Measurements from ENCODE around the gene ST6GALNAC4.

Gene ST6GALNAC4

DNA sequence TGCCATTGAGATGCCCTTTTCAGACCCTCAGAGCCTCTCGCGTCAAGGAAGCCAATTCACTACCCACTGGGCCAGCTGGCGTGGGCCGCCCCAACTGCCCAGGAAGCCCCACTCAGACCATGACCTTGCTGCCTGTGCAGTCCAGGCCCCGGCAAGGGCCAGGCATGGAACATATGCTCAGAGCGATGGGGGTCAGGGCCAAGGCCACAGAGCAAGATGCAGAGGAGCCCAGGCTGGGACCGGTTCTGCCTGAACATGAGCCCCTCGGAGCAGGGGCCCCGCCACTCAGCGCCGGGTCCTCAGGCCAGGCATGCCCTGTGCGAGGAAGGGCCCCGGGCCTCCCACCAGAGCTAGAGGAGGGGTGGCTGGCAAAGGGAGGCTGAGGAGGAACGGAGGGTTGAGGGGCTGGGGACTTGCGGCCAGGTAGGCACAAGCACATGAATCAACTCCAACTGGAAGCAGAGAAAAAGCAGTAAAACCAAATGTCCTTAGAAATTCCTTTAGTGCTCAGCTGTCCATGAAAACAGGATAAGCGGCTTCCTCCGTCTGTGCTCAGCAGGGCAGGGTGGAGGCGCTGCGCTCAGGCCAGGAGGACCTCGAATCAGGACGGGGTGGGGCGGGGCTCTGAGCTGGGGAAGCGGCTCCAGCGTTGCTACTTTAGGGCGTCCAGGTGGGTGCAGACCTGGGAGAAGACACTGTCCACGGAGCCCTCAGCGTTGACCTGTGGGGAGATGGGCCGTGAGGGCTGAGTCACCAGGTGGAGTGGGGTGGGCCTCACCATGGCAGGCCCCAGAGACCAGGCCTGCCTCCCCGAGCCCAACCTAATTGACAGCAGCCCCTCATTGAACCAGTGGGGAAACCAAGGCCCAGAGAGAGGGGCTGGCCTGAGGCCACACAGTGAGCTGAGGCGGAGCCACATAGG lies 49.2 kb downstream of the ST6GALNAC4 start:
- TF ChIP-seq, protein P1, sequence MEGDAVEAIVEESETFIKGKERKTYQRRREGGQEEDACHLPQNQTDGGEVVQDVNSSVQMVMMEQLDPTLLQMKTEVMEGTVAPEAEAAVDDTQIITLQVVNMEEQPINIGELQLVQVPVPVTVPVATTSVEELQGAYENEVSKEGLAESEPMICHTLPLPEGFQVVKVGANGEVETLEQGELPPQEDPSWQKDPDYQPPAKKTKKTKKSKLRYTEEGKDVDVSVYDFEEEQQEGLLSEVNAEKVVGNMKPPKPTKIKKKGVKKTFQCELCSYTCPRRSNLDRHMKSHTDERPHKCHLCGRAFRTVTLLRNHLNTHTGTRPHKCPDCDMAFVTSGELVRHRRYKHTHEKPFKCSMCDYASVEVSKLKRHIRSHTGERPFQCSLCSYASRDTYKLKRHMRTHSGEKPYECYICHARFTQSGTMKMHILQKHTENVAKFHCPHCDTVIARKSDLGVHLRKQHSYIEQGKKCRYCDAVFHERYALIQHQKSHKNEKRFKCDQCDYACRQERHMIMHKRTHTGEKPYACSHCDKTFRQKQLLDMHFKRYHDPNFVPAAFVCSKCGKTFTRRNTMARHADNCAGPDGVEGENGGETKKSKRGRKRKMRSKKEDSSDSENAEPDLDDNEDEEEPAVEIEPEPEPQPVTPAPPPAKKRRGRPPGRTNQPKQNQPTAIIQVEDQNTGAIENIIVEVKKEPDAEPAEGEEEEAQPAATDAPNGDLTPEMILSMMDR (IDR thresholded peaks at IDR 0.05; ENCODE audit: low read depth, low read length) = no peak
- no peak overlapping the region for H3K4me3 ChIP-seq (ENCODE audit: low read depth, low read length)

DNA sequence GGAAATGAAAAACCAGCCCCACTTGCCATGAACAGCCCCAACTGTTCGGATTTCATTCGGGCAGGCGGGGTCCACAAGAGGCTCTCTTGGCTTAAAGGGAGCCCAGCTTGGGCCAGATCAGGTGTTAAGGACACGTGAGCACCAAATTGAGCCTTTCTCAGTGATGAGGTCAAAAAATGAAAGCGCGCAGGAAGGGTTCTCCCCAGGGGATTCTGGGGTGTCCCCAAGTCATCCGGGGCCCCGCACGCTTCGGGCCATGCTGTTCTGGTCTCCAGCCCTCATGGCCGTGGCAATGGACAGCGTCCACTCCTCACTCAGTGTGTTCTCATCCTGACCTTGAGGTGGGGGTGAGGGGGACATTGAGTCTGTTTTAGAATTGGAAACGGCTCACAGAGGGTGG lies 50.3 kb downstream of the ST6GALNAC4 start:
- TF ChIP-seq, protein P1 (IDR thresholded peaks at IDR 0.05; ENCODE audit: low read depth, low read length) = no peak
- no peak overlapping the region for H3K4me3 ChIP-seq (ENCODE audit: low read depth, low read length)

DNA sequence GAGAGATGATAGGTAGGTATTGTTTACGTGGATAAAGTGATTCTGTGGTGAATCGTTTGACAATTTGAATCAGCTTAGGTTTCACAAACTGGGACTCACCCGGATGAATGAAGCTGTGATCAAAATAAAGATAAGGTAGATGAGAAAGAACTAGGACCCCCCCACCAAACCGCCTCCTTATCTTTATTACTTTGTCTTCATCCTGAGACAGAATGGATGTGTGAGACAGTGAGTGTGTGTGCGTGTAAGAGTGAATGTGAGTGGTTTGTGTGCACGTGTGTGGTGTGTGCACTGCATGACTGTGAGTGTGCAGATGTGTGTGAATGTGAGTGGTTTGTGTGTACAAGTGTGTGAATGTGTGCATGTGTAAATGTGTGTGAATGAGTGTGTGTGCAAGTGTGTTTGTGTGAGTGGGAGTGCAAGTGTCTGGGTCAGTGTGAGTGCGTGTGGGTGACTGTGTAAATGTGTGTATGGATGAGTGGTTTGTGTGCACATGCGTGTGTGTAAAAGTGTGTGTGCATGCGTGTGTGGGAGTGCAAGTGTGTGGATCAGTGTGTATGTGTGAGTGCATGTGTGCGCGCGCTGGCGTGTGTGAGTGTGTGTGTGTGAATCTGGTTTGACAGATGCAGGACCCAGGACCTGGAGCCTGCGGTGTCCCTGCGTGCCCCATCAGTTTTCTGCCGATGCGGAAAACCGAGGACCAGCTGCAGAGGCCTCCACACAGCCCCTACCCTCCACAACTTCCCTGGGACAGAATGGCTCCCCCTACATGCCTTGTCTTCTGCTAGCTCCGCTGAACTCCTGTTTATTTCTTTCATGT lies 51.0 kb downstream of the ST6GALNAC4 start:
- TF ChIP-seq, protein P1 (IDR thresholded peaks at IDR 0.05; ENCODE audit: low read depth, low read length) = no peak
- H3K4me3 ChIP-seq (ENCODE audit: low read depth, low read length) = no peak overlapping the region

DNA sequence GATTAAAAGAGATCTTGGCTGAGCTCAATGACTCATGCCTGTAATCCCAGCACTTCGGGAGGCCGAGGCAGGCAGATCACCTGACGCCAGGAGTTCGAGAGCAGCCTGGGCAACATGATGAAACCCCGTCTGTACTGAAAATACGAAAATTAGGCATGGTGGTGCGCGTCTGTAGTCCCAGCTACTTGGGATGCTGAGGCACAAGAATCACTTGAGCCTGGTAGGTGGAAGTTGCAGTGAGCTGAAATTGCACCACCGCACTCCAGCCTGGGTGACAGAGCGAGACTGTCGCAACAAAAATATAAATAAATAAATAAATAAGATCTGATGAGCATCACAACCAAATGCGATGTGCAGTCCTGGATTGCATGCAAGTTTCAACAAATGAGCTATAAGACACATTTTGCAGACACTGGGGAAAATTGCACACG lies 53.6 kb downstream of the ST6GALNAC4 start:
- no peak overlapping the region for H3K4me3 ChIP-seq (ENCODE audit: low read depth, low read length)
- TF ChIP-seq, protein P1 (IDR thresholded peaks at IDR 0.05; ENCODE audit: low read depth, low read length) = no peak

DNA sequence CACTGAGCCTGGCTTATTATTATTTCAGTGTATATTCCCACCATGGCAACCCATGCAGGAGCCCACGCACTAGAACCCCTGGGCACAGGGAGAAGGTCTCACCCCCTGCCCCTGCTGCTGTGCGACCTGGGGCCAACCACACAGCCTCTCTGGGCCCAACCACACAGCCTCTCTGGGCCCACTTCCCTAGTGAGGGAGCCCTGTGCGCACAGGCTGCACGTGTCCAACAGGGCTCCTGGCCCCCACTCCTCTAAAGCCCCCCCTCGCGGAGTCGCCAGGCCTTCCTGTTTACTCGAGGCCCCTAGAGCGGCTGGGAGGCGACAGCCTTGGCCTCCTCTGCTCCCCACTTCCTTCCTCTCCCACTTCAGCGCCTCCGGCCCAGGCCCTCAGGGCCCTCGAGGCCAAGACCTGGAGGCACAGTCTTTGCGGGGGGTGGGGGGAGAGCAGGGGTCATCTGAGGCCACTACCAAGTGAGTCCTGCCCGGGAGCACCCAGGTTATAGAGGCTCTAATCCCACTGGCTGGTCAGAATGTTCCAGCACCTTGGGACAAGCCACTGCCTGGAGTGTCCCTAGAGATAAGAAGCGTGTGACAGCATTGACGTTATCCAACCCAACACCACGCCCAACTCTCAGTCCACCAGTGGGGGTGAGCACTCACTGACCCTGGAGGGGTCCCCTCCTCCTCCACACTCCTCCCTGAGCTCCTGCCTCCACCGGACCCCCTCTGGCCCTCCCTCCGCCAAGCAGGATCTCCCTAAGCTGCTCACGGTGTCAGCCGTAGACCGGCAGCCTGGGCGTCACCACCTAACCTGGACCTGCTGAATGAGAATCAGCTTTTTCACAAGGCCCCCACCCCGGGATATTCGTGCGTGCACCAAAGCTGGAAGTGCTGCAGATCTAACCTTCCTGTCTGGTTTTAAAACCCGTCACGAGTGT lies 54.5 kb downstream of the ST6GALNAC4 start:
- no peak overlapping the region for H3K4me3 ChIP-seq (ENCODE audit: low read depth, low read length)
- TF ChIP-seq, protein P1 (IDR thresholded peaks at IDR 0.05; ENCODE audit: low read depth, low read length) = no peak

DNA sequence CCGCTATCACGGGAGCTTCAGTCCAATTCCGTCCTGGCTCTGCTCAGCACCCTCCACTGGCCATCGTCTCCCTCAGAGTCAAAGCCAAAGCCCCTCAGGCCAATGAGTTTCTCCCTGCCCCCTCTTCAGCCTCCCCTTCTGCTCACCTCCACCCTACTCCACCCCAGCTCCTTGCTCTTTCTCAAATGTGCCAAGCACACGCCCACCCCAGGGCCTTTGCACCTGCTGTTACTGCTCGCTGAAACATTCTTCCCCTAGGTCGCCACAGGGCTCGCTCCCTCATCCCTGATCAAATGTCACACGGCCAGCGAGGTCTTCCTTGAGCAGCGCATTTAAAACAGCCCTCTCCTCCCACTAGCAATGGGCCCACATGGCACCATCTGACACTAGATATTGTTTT lies 56.1 kb downstream of the ST6GALNAC4 start:
- TF ChIP-seq, protein P1 (IDR thresholded peaks at IDR 0.05; ENCODE audit: low read depth, low read length) = no peak
- no peak overlapping the region for H3K4me3 ChIP-seq (ENCODE audit: low read depth, low read length)
